Activated CD8-positive, alpha-beta memory T cell treated with anti-CD3 and anti-CD28 coated beads for 36 hours (primary cell): Measurements from ENCODE around the gene C2orf80. TPM values are rescaled to one million over a fixed set of nuclear protein-coding genes. Genes with fewer than 3 reads are reported as not detected.
"Not testable (repeated sequence)": the region's sequence is repeated elsewhere in the genome, so short reads cannot be mapped to it uniquely, and the experiment has no call there.

Experiments used
- CTCF ChIA-PET: fragments of 350-600 bp; sonication (Branson Sonifier 250); formaldehyde crosslinking; loops from one replicate; lab custom pipeline; 2021; ENCODE audit warnings: antibody characterized with exemption; lab: Charles Lee
- POLR2A ChIA-PET: fragments of 350-600 bp; sonication (Branson Sonifier 250); formaldehyde crosslinking; loops from one replicate; lab custom pipeline; 2021; ENCODE audit warnings: antibody characterized with exemption; lab: Charles Lee
- total RNA-seq, 2 experiments: library from RNA; stranded (reverse); gene quantifications; one replicate each; pipeline ENCODE4 v1.2.3, GENCODE V29; 2021

C2orf80 gene
- total RNA-seq: not detected

DNA sequence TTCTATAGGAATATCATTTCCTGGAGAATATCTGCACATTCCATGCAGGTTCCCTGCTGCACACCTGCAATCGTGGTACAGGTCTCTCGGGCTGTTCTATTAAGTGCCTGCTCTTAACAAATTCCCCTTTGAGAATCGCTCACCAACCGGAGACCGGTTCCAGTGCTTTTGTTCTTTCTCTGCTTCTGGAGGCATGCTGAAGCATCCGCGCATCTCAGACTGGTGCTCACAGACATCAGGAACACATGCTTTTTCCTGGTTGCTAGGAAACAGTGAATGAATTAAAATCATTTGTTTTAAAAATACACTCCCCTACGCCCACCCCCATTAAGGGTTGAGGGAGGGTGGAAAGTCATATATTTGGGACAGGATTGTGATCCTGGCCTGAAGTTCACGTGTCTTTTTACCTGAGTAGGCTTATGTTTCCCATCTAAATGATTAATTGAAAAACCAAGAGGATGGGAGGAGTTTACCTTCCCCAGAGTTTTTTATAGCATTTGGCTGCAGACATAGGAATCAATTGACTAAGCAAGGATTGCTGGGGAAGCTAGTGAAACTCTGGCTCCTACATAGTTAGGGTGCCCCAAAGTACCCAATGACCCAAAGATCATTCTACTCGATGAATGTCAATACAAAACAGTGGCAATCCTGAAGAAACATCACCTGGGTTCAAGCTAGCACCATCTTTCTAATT lies at the start of gene C2orf80:
Gene C2orf80, minus strand, starts transcription at position 221 of the 694 bp plus-strand sequence. CDS start 3,044 bp downstream, outside the sequence.
- CTCF ChIA-PET: no interaction called here
- POLR2A ChIA-PET: no interaction called here

DNA sequence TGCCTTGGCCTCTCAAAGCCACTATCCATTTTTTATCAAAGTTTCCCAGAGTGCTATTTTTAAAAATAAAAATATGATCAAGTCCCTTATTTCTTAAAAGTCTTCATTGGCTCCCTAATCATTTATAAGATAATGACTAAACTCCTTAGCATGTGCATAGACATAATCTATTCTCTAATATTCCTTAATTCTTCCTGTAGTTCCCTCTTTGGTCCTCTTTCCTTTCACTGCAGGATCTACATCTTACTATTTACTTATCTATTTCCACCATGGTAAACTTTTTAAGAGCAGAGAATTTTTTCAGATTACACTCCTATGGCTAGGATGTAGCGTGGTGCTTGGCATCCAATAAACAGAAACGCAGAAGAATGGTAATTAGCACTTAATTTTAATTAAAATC lies 46.0 kb upstream of the C2orf80 start:
- CTCF ChIA-PET: no interaction called here
- POLR2A ChIA-PET: no interaction called here

DNA sequence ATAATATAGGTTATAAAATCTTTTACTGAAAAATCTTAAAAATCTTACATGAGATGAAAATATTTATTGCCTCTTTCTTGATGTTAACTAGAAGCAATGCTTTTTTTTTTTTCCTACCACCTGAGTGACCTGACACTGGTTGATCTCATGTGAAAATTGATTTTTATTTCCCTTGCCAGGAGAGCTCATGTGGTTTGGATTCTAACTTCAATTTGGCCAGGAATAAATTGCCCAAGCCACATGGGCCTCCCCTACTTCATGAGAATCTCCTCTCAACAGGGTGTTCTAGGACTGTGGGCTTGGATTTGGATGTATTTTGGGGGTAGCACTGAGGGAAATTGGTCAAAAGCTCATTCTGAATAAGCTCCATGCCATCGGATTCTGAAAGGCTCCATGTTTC lies 45.0 kb upstream of the C2orf80 start:
- POLR2A ChIA-PET: no interaction called here
- CTCF ChIA-PET: no interaction called here

DNA sequence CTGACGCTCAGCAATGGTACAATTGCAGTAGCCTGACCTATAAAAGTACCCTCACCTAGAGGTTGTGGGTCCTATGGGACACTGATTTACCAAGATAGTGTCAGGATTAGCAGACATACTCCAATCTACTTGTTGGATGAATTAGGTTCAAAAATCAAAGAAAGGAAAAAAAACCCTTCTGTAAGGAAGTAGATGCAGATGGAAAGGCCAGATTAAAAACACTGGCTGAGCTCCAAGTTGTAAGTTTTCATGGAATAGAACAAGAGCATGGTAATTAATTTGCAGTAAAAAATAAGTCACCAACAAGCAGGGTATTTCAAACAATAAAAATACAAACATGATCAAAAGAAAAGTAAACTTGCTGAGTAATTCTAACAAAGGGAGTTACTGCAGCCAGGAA lies 38.6 kb upstream of the C2orf80 start:
- ChIA-PET POLR2A (no interaction called here), CTCF (no interaction called here)

DNA sequence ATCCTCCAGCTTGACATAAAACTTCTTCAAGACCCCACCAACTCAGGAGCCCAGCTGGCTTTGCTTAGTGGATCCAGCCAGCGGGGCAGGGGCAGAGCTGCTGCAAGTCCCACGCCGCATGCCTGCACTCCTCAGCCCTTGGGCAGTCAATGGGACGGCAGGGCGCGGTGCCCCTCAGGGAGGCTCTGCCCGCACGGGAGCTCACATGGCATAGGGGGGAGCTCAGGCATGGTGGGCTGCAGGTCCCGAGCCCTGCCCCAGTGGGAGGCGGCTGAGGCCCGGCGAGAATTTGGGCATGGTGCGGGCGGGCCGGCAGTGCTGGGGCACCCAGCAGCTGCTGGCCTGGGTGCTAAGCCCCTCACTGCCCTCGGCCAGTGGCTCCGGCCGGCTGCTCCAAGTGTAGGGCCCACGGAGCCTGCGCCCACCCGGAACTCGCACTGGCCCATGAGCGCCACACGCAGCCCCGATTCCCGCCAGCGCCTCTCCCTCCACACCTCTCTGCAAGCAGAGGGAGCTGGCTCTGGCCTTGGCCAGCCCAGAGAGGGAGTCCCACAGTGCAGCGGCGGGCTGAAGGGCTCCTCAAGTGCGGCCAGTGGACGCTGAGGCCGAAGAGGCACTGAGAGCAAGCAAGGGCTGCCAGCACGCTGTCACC lies 37.9 kb upstream of the C2orf80 start:
- ChIA-PET POLR2A (no interaction called here), CTCF (interaction anchor here (2.2 kb wide), 1 partner anchor 52 kb away, joined by 6 read pairs; no protein-coding TSS in a partner anchor)

DNA sequence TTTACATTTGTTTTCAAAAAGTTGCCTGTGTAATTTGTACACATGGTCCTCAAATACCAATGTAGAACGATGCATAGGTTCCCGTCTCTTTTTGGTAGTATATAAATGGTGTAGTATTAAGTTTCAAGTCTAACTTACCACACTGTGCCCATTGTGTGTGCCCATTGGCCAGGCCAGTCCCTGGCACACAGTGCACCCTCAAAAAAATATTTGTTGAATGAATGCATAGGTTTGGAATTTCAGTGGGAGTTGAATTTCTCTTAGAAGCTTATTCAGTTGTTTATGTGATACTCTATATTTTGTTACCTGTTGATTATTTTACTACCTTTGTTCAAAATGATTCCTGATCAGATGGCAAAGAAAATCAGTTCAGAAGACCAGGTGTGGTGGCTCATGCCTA lies 35.0 kb upstream of the C2orf80 start:
- ChIA-PET CTCF (no interaction called here), POLR2A (no interaction called here)

DNA sequence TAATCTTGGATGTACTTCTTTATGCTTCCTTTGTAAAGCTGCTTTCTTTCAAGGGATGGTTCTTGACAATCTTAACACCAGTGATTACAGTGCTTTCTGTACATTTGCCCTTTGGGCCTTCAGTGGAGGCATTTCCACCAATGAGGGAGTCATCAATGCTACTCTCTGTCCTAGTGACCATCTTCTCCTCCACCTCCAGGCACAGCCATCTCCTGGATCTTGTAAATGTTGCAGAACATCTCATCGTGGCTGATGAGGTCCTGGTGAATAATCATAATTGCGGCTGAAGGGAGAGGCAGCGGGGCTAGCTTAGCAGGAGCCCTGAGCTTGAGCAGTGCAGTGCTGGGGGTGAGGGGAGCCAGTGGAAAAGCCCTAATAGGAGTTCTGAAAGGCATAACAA lies 32.5 kb upstream of the C2orf80 start:
- ChIA-PET CTCF (interaction anchor here (0.6 kb wide), 1 partner anchor 118 kb away, joined by 3 read pairs; no protein-coding TSS in a partner anchor), POLR2A (no interaction called here)

DNA sequence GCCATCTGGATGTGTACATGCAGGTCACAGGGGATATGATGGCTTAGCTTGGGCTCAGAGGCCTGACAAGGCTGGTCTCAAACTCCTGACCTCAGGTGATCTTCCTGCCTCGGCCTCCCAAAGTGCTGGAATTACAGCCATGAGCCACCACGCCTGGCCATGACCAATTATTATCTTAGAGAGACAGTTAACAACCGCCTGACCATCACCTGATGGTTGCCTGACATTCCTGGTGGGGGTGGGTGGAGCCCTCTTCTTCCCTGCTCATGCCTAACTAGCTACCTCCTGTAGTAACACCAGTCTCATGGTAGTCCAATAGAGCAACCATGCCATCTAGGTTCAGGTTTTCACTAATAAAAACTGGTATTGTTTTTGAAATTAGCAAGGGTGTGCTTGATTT lies 32.0 kb upstream of the C2orf80 start:
- CTCF ChIA-PET: interaction anchor here (0.6 kb wide), 1 partner anchor 119 kb away, joined by 3 read pairs; no protein-coding TSS in a partner anchor
- POLR2A ChIA-PET: not testable (repeated sequence)

DNA sequence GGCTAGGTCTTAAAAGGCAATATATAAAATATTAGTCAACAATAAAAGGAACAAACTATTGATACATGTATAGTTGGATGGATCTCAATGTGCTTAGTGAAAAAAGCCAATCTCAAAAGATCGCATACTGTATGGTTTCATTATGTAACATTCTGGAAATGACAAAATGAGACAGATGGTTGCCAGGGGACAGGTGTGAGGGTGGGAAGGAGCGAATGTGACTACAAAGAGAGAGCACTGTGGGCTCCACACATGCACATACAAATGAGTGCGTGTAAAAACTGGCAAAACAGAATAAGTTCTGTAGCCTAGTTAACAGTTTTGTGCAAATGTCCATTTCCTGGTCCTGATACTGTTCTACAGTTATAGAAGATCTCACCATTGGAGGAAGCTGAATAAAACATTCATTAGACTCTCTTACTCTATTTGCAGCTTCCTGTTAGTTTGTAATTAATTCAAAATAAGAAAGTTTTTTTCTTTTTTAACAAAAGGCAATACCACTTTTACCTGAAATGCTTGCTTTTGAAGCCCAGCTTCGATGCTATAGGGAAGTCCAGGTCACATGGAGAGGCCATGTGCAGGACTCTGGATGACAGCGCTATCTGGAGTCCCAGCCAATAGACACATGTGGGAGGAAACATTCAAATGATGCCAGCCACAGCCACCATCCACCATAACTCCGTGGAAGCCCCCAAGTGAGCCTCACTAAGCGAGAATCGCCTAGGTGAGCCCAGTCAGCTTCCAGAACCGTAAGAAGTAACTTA lies 21.0 kb upstream of the C2orf80 start:
- POLR2A ChIA-PET: no interaction called here
- CTCF ChIA-PET: no interaction called here

DNA sequence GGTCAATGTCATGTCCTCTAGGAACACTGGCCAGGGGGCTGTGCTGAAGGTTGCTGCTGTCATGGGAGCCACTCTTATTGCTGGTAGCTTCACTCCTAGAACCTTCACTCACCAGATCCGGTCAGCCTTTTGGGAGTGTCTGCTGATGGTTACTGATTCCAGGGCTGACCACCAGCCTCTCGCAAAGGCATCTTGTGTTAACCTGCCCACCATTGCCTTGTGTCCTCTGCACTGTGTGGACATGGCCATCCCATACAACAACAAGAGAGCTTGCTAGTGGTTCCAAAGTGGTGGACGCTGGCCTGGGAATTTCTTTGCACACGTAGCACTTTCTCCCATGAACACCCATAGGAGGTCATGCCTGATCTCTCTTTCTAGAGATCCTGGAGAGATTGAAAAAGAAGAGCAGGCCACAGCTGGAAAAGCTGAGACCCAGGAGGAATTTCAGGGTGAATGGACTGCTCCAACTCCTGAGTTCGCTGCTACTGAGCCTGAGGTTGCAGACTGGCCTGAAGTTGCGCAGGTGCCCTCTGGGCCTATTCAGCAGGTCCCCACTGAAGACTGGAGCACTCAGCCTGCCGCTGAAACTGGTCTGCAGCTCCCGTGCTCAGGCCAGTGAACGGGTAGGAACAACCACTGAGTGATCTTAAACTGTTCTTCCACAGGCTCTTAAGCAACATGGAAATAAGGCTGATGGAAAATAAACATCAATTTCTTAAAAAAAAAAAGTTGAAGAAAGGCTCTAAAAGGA lies 18.7 kb upstream of the C2orf80 start:
- CTCF ChIA-PET: interaction anchor here (0.6 to 0.8 kb wide), 2 partner anchors 23 to 65 kb away, joined by 3 to 6 read pairs; no protein-coding TSS in a partner anchor

DNA sequence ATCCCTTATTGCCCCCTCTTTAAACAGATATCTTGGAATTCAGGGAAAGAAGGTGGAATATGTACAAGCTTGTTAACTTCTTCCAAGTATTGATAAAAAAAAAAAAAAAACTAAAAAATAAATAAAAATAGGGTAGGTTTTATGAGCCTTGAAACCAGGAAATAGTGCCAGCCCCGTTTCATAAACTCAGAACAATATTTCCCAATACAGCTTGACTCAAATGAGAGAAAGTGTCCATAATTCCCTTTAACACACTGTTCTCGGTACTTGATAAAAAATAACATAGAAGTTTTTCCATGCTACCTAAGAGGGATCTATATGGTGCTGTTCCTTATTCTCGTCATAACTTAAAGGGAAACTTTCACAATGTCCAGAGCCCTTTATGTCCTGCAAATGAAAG lies 17.9 kb upstream of the C2orf80 start:
- POLR2A ChIA-PET: no interaction called here

More for the DNA sequence above, 18.7 kb upstream of the C2orf80 start:
- POLR2A ChIA-PET: no interaction called here

DNA sequence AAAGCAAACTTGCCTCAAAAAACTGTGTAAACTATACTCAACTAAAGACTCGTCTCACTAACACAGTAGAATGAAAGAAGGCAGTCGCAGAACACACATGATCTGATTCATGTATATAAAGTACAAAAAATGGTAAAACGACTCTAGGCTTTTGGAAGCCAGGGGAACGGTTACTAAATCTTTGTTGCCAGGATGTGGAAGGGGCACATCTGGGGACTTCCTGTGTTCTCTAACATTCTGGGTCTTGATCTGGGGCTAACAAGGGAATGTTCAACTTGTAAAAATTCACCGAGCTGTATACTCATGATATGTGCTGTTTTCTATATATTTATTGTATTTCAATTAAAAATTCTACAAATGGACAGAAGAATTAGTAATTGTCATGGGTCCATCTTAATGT lies 14.3 kb upstream of the C2orf80 start:
- ChIA-PET CTCF (no interaction called here), POLR2A (no interaction called here)

More for the DNA sequence above, 17.9 kb upstream of the C2orf80 start:
- CTCF ChIA-PET: interaction anchor here (0.8 kb wide), 1 partner anchor 64 kb away, joined by 6 read pairs; no protein-coding TSS in a partner anchor

DNA sequence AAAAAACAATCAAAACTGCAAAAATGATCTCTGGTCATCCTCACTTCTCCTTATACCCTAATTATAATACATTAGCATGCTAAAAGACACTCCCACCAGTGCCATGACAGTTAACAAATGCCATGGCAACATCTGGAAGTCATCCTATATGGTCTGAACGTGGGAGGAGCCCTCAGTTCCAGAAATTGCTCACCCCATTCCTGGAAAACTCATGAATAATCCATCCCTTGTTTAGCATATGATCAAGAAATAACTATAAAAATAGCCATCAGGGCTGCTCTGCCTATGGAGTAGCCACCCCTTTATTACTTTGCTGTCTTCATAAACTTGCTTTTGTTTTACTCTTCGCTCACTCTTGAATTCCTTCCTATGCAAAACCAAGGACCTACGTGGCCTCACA lies 5.7 kb upstream of the C2orf80 start:
- POLR2A ChIA-PET: no interaction called here
- CTCF ChIA-PET: no interaction called here

DNA sequence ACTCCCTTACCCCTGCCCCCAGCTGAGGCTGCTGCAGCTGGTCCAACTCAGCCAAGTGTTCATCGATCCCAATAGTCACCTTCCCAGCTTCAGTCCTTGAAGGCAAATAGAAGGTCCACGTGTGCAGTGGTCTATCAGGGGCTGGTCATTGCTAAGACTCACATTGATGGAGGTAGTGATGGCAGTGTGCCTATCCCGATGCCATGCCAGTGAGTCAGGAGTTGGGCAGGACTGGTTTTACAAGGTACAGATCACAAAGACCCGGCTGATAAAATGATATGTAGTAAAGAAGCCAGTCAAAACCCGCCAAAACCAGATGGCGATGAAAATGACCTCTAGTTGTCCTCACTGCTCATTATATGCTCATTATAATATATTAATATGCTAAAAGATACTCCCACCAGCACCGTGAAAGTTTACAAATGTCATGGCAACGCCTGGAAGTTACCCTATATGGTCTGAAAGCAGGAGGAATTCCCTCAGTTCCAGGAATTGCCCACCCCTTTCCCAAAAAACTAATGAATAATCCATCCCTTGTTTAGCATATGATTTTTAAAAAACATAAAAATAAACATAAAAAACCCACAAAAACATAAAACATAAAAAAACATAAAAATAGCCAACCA lies 2.9 kb upstream of the C2orf80 start:
- CTCF ChIA-PET: interaction anchor here (1.4 kb wide), 1 partner anchor 17 kb away, joined by 3 read pairs; no protein-coding TSS in a partner anchor
- POLR2A ChIA-PET: no interaction called here

DNA sequence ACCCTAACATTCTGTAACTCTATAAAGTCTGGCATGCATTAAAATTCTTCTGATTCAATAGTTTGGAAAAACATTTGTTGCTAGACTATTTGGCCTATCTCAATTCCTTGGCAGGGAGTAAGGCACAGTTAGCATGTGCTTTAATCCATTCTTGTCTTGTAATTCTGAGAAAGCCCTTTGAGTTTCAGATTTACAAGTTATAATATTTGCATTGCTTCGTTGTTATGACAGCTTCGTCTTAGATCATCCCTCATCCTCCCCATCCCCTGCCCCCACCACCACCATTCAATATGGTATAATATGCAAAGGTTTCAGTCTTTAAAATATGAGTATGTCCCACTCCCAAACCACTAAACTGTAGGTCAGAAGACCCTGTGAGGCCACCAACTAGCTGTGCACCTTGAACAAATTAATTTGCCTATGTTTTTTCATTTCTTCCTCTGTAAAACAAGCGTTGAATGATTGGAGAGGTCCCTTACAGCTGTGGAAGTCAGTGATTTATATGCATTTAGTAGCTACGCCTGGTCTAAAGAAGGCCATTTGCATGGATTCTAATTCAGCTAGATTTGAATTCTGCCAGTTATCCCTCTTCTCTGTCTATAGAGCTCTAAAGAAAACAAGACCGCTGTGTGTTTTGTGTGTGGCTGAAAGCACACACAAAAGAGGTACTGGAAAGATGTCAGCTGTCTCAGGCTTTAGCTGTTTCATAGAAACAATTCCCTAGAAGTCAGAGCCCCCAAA lies 591 bp downstream of the C2orf80 start:
- CTCF ChIA-PET: no interaction called here
- POLR2A ChIA-PET: no interaction called here

DNA sequence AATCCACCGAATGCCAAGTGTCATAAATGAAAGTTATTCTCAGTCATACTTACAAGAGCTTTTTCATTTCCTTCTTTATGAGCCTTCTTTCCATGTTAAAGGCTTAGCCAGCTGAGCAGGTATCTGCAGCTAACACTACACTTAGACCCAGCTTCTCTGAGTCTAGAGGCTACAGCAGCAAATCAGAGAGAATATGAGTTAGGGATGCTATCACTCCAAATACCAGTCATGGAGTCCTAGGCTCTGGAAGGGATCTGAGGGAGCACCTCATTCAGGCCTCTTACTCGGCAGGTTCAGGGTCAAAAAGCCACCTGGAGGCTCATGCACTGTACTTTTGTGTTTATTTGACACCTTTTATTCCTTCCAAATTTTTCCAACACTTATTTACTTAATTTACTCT lies 2.9 kb downstream of the C2orf80 start:
- CTCF ChIA-PET: no interaction called here
- POLR2A ChIA-PET: no interaction called here

DNA sequence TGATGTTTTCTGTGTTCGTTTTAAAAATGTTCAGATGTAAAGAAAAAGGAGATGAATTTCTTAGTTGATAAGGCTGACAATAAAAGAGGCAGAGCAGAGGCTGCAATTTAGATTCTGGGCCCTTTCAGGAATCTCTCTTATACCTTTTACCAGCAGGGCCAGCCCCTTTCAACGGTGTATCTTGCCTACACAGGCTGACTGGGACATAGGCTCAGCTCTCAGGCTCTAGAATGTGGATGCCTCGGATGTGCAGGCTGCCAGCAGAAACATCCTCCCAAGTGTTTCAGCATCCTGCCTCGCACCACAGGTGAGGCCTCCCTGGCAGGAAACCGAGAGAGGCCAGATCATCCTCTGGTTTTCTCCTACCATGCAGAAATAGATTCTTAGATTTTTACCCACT lies 3.4 kb downstream of the C2orf80 start:
- ChIA-PET CTCF (no interaction called here), POLR2A (no interaction called here)

DNA sequence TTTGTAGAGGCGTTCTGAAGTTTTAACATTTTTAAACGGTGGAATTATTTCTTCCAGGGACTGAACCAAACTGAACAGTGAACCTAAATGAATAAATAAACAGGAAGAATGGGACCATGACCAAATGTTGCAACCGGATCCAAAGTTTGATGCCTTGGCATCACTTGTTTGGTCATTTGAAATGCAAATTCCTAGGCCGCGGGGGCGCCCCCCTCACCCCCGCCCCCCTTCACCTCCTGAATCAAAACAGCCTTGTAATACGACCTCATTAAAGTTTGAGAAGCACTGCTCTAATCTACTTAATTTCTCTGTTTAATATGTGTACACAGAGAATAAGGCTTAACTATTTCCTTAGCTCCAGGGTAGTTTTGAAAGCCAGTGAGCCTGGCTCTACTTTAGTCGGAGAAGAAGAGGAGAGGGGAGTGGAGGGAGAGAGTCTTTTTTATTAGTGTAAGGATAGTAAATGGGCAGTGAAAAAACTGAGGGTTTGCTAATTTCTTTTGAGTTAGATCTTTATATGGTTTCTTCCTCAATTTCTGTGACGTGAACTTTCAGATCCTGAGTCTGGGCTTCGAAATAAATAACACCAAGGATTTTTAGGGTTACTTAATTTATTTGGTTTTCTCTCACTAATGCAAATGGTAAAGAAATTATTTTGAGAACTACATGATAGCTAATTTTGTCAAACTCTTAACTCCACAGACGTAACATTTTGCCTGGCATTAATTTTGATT lies 5.7 kb downstream of the C2orf80 start:
- CTCF ChIA-PET: no interaction called here
- POLR2A ChIA-PET: interaction anchor here (0.5 kb wide), 1 partner anchor 9 kb away, joined by 3 read pairs; no protein-coding TSS in a partner anchor
